Measurements from ENCODE around the gene LUM.

The LUM gene

DNA sequence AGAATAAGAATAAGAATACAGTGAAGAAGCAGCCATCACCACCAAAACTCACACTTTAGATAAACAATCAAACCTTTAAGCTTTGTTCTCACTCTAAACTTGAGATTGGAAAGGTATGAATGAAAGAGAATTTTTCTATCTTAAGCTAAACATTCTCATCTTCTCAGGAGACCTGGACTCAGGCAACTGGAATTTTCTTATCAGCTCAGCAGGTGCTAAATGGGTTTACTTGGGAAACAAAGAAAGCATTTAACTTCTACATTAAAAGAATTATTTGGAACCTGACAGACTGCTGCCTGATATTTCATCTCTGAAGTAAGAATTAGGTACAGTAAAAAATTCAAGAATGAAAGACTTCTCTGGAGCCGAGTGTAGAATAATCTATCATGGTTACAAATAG, 32.8 kb downstream of the LUM start:
- H3K4me1 Mint-ChIP-seq, result peaks cover 33% of the 10 kb centered on the region
- no peaks in the 10 kb centered on the region for H3K36me3 Mint-ChIP-seq (ENCODE audit: low read depth)
- H3K4me3 Mint-ChIP-seq, result no peak overlapping the region
- no peaks in the 10 kb centered on the region for H3K9me3 Mint-ChIP-seq
- TF ChIP-seq CTCF (IDR thresholded peaks at IDR 0.05; ENCODE audit: unreplicated experiment in 3 of 3), result no peak
- H3K27ac Mint-ChIP-seq, result peak overlapping the region in 1 of 3 experiments; percentile 19
- peaks cover 7% of the 10 kb centered on the region for H3K27me3 Mint-ChIP-seq (ENCODE audit: low read depth)

GRCh38 chr12:91077228-91077954, 33.9 kb downstream of the LUM start:
- Mint-ChIP-seq H3K36me3 (ENCODE audit: low read depth) (no peaks in the 10 kb centered on the region), H3K9me3 (no peaks in the 10 kb centered on the region), H3K27me3 (ENCODE audit: low read depth) (peaks cover 7% of the 10 kb centered on the region), H3K4me1 (peaks cover 39% of the 10 kb centered on the region), H3K4me3 (no peak overlapping the region), H3K27ac (no peak overlapping the region)
- no peak for TF ChIP-seq CTCF (IDR thresholded peaks at IDR 0.05; ENCODE audit: unreplicated experiment in 3 of 3)

GRCh38 chr12:91074851-91075250, 36.4 kb downstream of the LUM start:
- H3K4me3 Mint-ChIP-seq, result no peak overlapping the region
- peaks cover 7% of the 10 kb centered on the region for H3K27me3 Mint-ChIP-seq (ENCODE audit: low read depth)
- no peaks in the 10 kb centered on the region for H3K36me3 Mint-ChIP-seq (ENCODE audit: low read depth)
- peak overlapping the region in 2 of 3 experiments; percentile 7 to 84 for H3K27ac Mint-ChIP-seq
- no peaks in the 10 kb centered on the region for H3K9me3 Mint-ChIP-seq
- H3K4me1 Mint-ChIP-seq, result peaks cover 39% of the 10 kb centered on the region
- TF ChIP-seq CTCF (IDR thresholded peaks at IDR 0.05; ENCODE audit: unreplicated experiment in 3 of 3), result no peak

- Mint-ChIP-seq H3K4me3 (peak overlapping the region in 2 of 3 experiments; percentile 12 to 14), H3K4me1 (peaks cover 39% of the 10 kb centered on the region), H3K9me3 (no peaks in the 10 kb centered on the region), H3K36me3 (ENCODE audit: low read depth) (no peaks in the 10 kb centered on the region), H3K27ac (peak overlapping the region; percentile 35 to 95 (median 84)), H3K27me3 (ENCODE audit: low read depth) (peaks cover 7% of the 10 kb centered on the region)
- no peak for TF ChIP-seq CTCF (IDR thresholded peaks at IDR 0.05; ENCODE audit: unreplicated experiment in 3 of 3)
These were observed 37.1 kb downstream of the LUM start for GRCh38 chr12:91074154-91074709.

- H3K27me3 Mint-ChIP-seq (ENCODE audit: low read depth), result peaks cover 7% of the 10 kb centered on the region
- no peaks in the 10 kb centered on the region for H3K9me3 Mint-ChIP-seq
- peak overlapping the region; percentile 35 to 95 (median 84) for H3K27ac Mint-ChIP-seq
- no peak for TF ChIP-seq CTCF (IDR thresholded peaks at IDR 0.05; ENCODE audit: unreplicated experiment in 3 of 3)
- H3K36me3 Mint-ChIP-seq (ENCODE audit: low read depth), result no peaks in the 10 kb centered on the region
- H3K4me1 Mint-ChIP-seq, result peaks cover 32% of the 10 kb centered on the region
- peak overlapping the region in 1 of 3 experiments; percentile 8 for H3K4me3 Mint-ChIP-seq
These were observed 37.9 kb downstream of the LUM start for GRCh38 chr12:91073426-91073825.

DNA sequence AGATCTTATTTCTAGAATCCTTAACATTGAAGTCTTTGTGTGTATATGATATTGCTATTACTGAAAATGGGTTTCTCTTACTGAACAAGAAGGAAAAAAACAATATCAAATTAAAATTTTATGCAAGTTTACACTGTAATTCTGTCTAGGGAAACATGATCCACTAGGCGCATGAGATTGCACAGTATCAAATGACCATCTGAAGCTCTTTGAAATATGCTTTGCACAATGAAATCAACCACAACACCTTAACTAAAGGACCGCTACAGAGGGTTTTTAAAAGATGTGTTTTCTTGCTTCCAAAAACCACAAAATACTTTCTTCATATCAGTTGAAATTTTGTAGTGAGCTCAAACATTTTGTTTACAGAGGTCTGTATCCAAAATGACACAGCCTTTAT, 38.4 kb downstream of the LUM start:
- no peaks in the 10 kb centered on the region for H3K36me3 Mint-ChIP-seq (ENCODE audit: low read depth)
- peaks cover 7% of the 10 kb centered on the region for H3K27me3 Mint-ChIP-seq (ENCODE audit: low read depth)
- H3K27ac Mint-ChIP-seq, result peak overlapping the region in 2 of 3 experiments; percentile 84 to 95
- no peak overlapping the region for H3K4me3 Mint-ChIP-seq
- TF ChIP-seq CTCF (IDR thresholded peaks at IDR 0.05; ENCODE audit: unreplicated experiment in 3 of 3), result no peak
- H3K4me1 Mint-ChIP-seq, result peaks cover 27% of the 10 kb centered on the region
- no peaks in the 10 kb centered on the region for H3K9me3 Mint-ChIP-seq

All from nephron (organoid).